ENCODE data around the gene BIRC6. TPM values are rescaled to one million over a fixed set of nuclear protein-coding genes. Genes with fewer than 3 reads are reported as not detected.
A peak's percentile ranks its signal among the peaks of the same experiment; 100 is the strongest.
"Not testable (repeated sequence)": the region's sequence is repeated elsewhere in the genome, so short reads cannot be mapped to it uniquely, and the experiment has no call there.

Gene BIRC6
- polyA plus RNA-seq, 1 donor = 49.5 TPM

DNA sequence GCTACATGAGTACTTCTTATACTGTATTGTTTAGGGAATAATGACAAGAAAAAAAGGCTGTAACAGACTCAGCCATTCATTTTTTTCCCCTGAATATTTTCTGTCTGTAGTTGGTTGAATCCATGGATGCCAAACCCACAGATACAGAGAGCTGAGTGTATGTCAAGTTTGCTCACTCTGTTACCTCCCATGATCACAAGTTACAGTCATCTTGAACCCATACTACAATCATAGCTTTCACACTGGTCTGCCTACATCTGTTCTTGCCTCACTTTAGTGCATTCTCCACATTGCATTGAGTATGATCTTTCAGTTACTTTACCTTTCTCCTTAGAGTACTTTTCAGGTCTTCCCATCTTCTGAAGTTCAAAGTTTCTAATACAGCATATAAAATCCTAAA lies 94.0 kb downstream of the BIRC6 start:
- no peak for DNase-seq

DNA sequence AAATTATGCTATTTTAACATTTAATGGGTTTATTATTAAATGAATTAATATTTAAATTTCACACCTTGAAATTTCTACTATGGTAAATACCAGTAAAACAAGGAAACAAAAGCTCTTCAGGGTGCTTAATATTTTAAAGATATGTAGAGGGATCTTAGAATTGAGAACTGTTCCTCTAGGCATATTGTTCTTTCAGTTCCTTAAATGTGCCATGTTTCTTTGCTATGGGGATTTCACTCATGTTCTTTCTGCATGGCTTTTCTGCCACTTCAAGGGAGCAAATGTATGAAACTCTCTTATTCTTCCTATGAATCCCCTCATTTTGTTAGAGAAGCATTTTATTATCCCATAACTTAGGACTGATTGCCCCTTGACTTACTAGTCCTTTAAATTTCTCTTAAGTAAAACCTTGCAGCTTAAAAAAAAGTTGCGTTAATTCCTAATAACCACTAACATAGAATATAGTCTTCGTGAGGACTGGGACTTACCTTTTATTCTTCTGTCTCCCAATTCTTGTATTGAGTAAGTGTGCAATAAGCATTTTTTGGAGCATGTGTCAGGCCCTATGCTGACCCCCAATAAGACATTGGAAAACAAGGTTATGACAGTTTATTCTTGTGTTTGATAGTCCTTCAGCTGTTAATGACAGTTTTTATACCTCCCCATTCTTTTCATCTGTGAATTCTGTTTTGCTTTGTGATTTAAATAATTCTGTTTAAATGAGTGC lies 95.7 kb downstream of the BIRC6 start:
- no peak for DNase-seq

DNA sequence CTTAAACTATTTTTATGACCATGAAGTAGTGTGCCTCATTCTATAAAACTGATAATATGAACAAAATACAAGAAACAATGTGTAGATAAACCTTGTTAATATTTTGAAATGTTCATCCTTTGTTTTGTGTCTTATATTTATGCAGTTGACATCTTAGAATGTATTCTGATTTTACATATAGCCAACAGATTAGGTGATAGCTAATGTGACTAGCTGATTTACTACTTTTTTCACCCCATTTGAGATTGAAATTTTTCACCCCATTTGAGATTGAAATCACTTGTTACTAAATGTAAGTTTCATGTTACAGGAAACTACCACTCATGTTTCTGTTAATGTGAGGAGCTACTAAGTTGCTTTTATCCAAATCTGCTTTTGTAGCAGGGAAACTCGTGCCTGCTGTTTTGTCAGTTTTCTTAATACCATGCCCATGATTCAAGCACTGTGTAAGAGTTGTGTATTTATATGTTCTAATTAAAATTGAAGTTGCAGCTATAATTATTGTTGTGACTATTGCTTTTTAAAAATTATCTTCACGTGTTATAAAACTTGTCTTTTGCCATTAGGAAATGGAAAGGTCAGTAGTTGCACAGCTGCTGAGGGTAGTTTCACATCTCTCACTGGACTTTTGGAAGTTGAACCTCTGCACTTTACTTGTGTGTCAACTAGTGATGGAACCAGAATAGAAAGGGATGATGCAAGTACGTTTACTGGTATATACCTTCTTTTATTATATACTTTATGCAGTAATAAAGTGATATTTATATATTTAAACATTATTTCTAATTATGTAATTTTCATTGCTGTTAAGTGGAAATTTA lies 96.6 kb downstream of the BIRC6 start:
- no peak for DNase-seq

DNA sequence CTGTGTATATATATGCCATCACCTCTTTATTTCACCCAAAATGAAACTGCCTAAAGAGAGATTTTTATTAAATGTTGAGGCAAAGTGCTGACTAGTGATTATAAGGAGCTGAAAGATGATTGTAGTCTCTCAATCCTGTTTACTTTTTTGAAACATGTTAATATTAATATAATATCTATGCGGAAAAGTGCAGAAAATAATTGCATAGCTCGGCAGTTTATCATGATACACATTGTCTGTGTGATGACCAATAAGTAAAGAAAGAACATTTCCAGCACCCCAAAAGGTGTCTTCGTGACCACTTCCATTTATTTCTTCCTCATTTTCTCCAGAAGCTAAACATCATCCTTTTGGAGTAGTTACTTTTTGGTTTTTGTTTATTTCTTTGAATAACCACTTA lies 99.0 kb downstream of the BIRC6 start:
- no peak for DNase-seq

DNA sequence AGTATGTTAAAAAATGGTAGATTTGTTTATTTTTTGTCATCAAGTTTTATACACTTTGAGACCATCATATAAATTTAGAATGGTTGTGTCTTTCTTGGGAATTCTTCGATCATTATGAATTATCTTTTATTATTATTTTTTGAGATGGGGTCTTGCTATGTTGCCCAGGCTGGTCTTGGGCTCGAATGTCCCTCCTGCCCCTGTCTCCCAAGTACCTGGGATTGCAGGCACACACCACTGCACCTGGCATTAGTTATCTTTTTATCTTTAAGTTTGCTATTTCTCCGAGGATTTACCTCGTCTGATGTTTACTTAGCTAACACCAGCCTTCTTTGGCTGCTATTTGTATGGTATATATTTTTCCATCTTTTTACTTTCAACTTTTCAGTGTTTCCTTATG lies 100.0 kb downstream of the BIRC6 start:
- DNase-seq = no peak

DNA sequence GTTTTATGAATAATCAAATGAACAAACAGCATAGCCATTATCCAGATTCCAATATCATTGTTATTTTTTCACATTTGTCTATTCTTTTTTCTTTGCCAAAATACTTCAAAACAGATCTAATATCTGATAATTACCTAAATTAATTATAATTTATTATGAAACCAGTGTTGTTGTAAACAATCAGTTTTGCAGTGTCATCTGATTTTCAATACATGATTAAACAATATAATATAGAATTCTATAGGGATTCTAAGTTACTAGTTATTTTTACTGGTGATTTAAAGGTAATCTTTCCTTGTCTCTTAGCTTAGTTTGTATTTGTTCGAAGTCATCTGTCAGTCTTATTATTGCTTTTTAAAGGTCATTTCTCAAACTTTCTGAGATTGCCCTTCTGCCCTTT lies 101.0 kb downstream of the BIRC6 start:
- no peak for DNase-seq

DNA sequence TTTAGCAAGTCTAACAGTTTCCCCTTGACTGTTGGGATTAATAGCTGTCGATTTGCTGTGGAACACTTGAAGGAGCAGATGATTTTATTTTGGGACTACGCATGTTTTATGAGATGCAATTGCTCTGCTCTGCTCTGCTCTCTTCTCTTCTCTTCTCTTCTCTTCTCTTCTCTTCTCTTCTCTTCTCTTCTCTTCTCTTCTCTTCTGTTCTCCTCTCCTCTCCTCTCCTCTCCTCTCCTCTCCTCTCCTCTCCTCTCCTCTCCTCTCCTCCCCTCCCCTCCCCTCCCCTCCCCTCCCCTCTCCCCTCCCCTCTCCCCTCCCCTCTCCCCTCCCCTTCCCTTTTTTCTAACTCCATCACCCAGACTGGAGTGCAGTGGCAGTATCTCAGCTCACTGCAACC lies 104.0 kb downstream of the BIRC6 start:
- not testable (repeated sequence) for DNase-seq

DNA sequence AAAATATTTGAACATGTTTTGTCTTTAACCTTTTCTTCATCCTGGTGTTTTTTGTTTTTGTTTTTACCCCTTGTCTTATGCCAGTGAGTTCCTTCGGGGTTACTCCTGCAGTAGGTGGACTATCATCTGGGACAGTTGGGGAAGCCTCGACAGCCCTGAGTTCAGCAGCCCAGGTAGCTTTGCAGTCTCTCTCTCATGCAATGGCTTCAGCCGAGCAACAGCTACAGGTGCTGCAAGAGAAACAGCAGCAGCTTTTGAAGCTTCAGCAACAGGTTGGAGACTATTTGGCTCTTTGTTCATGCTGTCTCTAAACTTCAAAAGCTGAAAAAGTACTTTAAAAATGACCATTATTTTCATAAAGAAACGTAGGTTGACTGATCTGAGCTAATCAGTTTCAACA lies 106.3 kb downstream of the BIRC6 start:
- DNase-seq = no peak

DNA sequence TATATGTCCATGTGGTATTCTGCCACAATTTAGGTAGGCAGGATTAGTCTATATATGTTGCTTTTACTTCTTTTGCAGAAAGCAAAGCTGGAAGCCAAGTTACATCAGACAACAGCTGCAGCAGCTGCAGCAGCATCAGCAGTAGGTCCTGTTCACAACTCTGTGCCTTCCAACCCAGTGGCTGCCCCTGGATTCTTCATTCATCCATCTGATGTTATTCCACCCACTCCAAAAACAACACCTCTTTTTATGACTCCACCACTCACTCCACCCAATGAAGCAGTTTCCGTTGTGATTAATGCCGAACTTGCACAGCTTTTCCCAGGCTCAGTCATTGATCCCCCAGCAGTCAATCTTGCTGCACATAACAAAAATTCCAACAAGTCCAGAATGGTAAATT lies 107.6 kb downstream of the BIRC6 start:
- DNase-seq = no peak

DNA sequence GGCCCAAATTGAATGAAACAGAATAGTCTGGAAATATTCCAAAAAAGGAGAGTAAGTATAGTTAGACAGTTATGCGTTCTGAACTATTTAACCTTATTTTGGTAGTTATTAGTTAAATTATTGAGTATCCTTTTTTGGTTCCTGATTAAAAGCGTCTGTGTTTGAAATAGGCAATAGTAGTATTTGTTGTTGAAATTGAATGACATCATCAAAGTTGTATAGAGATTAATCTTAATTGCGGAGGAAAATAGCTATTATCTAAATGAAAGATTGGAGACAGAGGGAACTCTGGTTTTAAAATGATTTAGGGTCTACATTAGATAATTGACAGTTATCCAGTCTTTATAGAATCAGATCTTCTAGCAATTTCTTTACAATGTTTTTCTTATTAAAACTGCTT lies 115.8 kb downstream of the BIRC6 start:
- DNase-seq = no peak

DNA sequence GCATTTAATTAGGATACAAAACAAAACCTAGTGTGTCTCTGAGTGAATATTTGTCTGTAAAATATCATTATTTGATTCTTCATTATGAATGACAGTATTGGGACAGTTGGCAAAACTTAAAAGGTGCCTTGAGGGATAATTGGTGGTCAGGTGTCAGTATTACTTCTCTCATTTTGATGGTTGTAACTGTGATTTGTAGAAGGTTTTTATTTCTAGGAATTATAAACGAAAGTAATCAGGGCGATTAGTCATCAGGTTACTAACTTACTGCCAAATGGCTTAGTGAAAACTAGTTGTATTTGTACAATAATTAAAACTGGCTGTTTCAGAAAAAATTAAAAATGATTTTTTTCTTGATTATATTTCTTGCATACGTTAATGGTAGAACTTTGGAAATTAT lies 117.6 kb downstream of the BIRC6 start:
- DNase-seq = no peak

DNA sequence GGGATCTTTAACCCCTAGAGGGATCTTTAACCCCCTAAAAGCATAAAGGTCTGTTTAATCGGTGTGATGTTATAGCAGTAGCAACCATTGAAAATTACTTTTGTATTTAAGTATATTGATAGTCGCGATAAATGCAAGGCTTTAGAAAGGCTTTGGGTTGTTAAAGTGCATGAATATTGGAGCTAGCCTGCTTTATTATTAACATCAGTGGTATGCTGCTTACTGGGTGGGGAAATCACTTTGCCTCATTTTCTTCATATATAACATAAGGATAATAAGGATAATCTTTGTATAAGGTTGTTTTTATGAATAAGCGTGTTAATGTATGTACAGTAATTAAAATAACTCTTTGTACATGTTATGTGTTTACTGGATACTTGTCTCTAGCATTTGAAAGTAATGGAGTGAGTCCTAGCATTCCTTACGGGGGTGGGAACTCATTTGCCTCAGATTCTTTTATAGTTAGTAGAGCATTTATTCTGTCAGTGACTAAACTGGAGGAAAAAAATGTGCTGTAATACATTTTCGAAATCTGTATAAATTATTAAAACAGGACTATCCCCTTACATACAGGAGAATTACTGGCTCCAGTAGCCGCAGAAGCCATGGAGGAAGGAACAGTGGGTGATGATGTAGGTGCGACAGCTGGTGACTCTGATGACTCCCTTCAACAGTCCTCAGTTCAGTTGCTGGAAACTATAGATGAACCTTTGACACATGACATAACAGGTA lies 122.2 kb downstream of the BIRC6 start:
- DNase-seq = no peak

DNA sequence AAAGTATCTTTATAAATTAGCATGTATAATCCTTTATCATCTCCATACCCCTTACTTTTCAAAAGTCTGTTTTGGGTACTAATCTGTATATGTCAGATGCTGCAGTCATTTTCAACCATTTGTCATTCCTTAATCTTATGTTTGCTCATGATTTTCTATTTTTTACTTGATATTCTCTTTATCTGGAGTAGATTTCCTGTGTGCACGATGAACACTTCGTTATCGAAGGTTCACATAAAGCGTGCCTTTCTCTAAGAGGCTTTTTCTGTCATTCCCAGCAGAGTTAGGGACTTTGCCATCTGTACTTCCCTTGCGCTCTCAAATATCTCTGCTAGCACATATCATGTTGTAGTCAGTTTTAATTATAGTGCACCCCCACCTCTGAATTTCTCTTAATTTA lies 123.2 kb downstream of the BIRC6 start:
- no peak for DNase-seq

DNA sequence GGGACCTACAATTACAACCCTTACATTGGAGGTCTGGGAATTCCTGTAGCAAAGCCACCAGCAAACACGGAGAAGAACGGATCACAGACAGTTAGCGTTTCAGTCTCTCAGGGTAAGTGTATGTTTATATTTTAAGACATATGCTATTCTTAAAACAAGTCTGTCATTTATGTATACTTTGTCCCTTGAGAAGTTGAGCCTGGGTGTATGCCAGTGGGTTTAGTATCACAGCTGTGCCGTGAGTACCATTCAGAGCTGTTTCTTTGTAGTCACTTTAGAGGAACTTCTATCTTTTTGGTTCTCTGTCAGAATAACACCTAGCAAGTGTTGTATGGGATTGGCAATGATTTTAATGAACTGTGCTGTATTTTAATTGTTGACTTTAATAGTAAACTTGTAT lies 125.6 kb downstream of the BIRC6 start:
- DNase-seq = no peak

DNA sequence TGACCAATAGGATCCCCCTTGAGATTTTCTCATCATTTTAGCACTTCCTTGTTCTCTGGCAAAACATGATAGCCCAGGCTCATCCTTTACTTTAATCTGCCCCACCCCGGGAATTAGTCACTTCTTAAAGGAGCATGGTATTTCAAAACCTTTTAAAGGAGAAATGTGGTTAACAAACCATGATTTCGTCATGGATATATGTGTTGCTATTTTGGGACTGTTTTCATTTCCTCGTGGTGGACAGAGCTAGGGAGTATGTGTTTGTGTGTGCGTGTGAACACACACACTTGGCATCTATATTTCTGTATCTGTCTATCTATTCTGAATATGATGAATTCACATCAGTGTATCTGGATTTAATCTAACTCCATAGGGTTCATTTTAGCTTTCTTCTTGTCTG lies 128.1 kb downstream of the BIRC6 start:
- DNase-seq = peak; percentile 3

DNA sequence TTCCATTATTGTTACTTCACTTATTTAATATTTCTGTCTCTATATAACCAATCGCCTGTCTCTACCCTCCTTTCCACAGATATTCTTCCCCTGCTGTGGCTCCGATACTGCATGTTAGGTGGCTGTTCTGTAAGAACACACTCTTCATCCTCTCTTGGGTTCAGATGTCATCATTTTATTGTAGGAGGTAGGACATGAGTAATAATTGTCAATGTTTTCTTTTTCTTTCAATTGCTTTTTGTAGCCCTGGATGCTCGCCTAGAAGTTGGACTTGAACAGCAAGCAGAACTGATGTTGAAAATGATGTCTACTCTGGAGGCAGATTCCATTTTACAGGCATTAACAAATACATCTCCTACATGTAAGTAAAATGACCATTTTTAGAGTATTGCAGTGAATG lies 128.6 kb downstream of the BIRC6 start:
- DNase-seq = peak; percentile 4

DNA sequence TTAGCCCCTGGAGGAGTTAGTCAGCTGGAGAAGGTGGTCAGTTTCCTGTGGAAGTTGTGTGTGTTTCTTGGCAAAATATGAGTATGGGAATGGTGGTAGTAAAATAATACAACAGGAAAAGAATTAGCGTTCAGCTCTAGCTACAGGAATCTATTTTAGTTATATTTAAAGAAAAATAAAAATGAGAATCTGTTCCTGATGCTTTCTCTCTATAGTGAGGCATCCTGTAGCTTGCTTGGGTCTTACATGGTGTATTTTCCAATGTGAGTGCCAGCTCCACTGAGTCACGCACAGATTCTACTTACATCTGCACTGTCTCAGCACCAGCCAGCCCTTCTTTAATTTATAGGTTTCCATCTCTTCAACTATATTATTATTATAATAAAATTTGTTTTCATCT lies 132.2 kb downstream of the BIRC6 start:
- no peak for DNase-seq

DNA sequence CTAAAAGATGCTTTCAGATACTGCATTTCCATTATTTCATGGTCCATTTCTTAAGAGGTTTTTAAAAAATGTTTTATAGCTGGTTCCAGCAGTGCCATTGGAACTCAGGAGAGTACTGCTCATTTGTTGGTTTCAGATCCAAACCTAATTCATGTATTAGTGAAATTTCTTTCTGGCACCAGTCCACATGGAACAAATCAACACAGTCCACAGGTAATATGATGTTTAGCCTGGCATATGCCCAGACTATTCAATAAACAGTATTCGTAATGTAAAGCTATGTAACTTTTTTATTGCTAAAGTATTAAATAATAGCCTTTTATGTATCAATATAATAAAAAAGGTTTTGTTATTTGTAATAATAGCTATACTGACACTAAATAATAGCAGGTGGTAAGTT lies 134.5 kb downstream of the BIRC6 start:
- no peak for DNase-seq

DNA sequence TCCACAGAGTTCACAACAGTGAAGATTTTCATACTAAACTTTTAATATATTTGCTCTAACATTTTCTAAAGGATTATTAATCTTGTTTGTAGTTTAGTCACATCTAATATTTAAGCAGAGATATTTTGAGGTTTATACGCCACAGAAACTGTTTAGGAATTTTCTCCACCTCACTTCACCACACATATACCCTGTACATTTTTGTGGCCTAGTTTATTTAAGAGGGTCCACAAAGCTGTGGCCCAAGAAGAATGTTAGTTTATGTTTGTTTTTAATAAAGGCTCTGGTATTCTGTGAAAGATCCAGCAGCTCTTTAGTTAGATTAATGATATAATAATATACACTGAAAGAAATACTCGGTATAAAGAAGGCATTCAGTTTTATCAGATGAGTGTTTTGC lies 138.3 kb downstream of the BIRC6 start:
- no peak for DNase-seq

DNA sequence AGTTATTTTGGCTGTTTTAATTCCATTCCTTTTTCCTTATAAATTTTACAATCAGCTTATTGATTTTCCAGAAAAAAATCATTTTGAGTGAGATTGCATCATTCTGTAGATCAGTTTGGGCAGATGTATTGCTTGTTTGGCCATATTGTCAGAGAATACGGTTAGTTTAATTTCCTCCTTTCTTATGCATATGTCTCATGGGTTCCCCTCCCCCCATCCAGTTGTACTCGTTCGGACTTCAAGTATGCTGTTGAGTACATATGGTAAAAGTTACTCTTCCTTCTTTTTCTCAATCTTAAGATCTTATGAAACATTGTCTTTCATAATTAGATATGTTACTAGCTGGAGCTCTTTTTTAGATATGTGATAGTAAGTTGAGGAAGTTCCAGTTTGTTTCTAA lies 139.8 kb downstream of the BIRC6 start:
- no peak for DNase-seq

DNA sequence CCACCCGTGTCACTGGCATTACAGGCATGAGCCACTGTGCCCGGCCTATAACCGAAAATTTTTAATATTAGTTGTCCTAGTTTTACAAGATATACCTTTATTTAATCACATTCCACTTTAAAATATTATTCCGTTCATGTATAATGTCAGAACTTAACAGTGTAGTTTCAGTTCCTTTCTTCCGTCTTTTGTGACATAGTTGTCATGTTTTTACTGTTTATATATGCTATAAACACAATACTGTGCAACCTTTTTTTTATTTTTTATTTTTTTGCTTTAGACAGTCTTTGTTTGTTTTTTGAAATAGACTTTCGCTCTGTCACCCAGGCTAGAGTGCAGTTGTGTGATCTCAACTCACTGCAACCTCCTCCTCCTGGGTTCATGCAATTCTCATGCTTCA lies 141.5 kb downstream of the BIRC6 start:
- DNase-seq = no peak

DNA sequence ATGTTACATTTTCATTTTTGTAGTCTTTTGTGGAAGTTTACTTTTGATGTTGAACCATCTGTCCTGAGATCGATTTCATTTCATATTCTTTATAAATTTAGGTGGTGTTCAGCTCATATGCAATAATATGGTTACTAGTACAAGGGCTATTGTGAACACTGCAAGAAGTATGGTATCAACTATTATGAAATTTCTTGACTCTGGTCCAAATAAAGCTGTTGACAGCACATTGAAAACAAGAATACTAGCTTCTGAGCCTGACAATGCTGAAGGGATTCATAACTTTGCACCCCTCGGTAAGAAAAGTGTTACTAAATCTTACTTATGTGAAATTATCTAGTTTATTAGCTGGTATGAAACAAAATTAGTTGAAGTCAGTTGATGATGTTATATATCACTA lies 146.1 kb downstream of the BIRC6 start:
- no peak for DNase-seq

DNA sequence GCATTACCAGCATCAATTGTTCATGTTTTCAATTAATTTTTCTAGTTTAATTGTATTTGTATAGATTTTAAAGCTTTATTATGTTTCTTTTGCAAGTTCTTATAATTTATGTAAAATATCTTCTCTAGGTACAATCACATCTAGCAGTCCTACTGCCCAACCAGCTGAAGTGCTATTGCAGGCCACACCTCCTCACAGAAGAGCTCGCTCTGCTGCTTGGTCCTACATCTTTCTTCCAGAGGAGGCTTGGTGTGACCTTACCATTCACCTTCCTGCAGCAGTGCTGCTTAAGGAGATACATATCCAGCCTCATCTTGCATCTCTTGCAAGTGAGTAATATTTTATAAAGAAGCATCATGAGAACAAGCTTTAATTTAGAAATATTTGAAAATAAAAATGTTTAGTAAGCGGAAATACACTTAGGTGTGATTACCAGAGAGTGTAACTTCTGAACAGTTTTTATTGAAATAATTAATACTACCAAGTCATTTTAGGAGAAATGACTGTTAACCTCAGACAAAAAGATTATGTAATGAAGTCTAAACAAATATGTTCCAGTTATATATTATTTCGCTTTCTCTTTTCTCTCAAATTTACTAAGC lies 148.2 kb downstream of the BIRC6 start:
- no peak for DNase-seq
